Activated CD8-positive, alpha-beta T cell treated with anti-CD3 and anti-CD28 coated beads for 36 hours (primary cell): Measurements from ENCODE around the gene AP2M1. TPM values are rescaled to one million over a fixed set of nuclear protein-coding genes. Genes with fewer than 3 reads are reported as not detected.

Source experiments
- ATAC-seq: fragments of 200-7000 bp; cut with Tn5 transposase; one replicate; pipeline ENCODE4 v1.10.0; 2021; ENCODE audit warnings: mild to moderate bottlenecking, moderate library complexity
- CTCF ChIA-PET: fragments of 350-600 bp; sonication (Branson Sonifier 250); formaldehyde crosslinking; loops from one replicate; lab custom pipeline; 2021; ENCODE audit warnings: antibody characterized with exemption; lab: Charles Lee
- POLR2A ChIA-PET: fragments of 350-600 bp; sonication (Branson Sonifier 250); formaldehyde crosslinking; loops from one replicate; lab custom pipeline; 2021; ENCODE audit warnings: antibody characterized with exemption; lab: Charles Lee
- DNase-seq: peaks from one replicate; pipeline ENCODE4 v3.0.0-alpha.2; 2020
- H3K27ac Mint-ChIP-seq: one replicate; pipeline ENCODE4 v1.8.0; 2021; ENCODE audit warnings: mild to moderate bottlenecking, mixed read lengths
- H3K27me3 Mint-ChIP-seq: one replicate; pipeline ENCODE4 v1.8.0; 2021; ENCODE audit warnings: mixed read lengths
- H3K36me3 Mint-ChIP-seq: one replicate; pipeline ENCODE4 v1.8.0; 2021; ENCODE audit warnings: low read depth, mixed read lengths
- H3K4me1 Mint-ChIP-seq: one replicate; pipeline ENCODE4 v1.8.0; 2021; ENCODE audit warnings: low read depth, mixed read lengths
- H3K4me3 Mint-ChIP-seq: one replicate; pipeline ENCODE4 v1.8.0; 2021; ENCODE audit warnings: mild to moderate bottlenecking, moderate library complexity, mixed read lengths
- H3K9me3 Mint-ChIP-seq: one replicate; pipeline ENCODE4 v1.8.0; 2021; ENCODE audit warnings: mixed read lengths
- CTCF ChIP-seq: fragments of 200-600 bp; IDR thresholded peaks from one replicate; pipeline ENCODE4 v1.8.0; 2022; ENCODE audit warnings: antibody characterized with exemption, mild to moderate bottlenecking
- intact Hi-C: fragments of 100-400 bp; cut with micrococcal nuclease; formaldehyde crosslinking; loops from one replicate; pipeline ENCODE4 v1.10.0; 2022
- total RNA-seq, 2 experiments: library from RNA; stranded (reverse); gene quantifications; one replicate each; pipeline ENCODE4 v1.2.3, GENCODE V29; 2021

AP2M1 gene
- total RNA-seq, 2 experiments from 2014 or later, result 211 to 223 TPM

GRCh38 chr3:184133840-184134745 is 40.6 kb upstream of the AP2M1 start:
- intact Hi-C loops, result loop anchor here (2.0 to 10.0 kb wide), 2 partner anchors 115 to 239 kb away; partner anchors contain the start of genes ALG3 and EEF1AKMT4
- ATAC-seq, result peak; percentile 36
- Mint-ChIP-seq H3K4me1 (peaks cover 28% of the 10 kb centered on the region), H3K27me3 (no peaks in the 10 kb centered on the region), H3K9me3 (no peaks in the 10 kb centered on the region), H3K27ac (peak overlapping the region; percentile 91), H3K4me3 (peak overlapping the region; percentile 88), H3K36me3 (peaks cover 17% of the 10 kb centered on the region)
- DNase-seq, result peak; percentile 70
- no peak for TF ChIP-seq CTCF
- ChIA-PET CTCF (interaction anchor here (0.8 to 1.8 kb wide), 10 partner anchors 10 to 249 kb away, joined by 3 to 6 read pairs (median 4); partner anchors contain the start of genes ABCC5, AP2M1 and PARL), POLR2A (interaction anchor here (0.7 to 3.6 kb wide), 5 partner anchors 11 to 435 kb away, joined by 3 to 40 read pairs (median 3); no protein-coding TSS in a partner anchor)

GRCh38 chr3:184134746-184135148 is 39.9 kb upstream of the AP2M1 start:
- H3K9me3 Mint-ChIP-seq, result no peaks in the 10 kb centered on the region
- TF ChIP-seq CTCF, result no peak
- intact Hi-C loops, result loop anchor here (2.0 to 10.0 kb wide), 2 partner anchors 114 to 240 kb away; partner anchors contain the start of genes ALG3 and EEF1AKMT4
- DNase-seq, result no peak
- ChIA-PET CTCF (interaction anchor here (0.7 to 1.5 kb wide), 7 partner anchors 10 to 250 kb away, joined by 3 to 5 read pairs (median 4); partner anchors contain the start of genes ABCC5 and PARL), POLR2A (interaction anchor here (0.7 to 3.6 kb wide), 8 partner anchors 10 to 435 kb away, joined by 3 to 40 read pairs (median 4); partner anchors contain the start of gene ABCF3)
- no peaks in the 10 kb centered on the region for H3K27me3 Mint-ChIP-seq
- H3K27ac Mint-ChIP-seq, result peak overlapping the region; percentile 91
- ATAC-seq, result peak; percentile 35
- peaks cover 28% of the 10 kb centered on the region for H3K4me1 Mint-ChIP-seq
- H3K4me3 Mint-ChIP-seq, result peak overlapping the region; percentile 88
- peaks cover 17% of the 10 kb centered on the region for H3K36me3 Mint-ChIP-seq

GRCh38 chr3:184135149-184135910 is 39.3 kb upstream of the AP2M1 start, which contains the start of gene EIF2B5:
Gene EIF2B5 (plus strand): TSS chr3:184135358. CDS start chr3:184135386, 28 bp downstream.
- Mint-ChIP-seq H3K9me3 (no peaks in the 10 kb centered on the region), H3K4me1 (peaks cover 28% of the 10 kb centered on the region), H3K27me3 (no peaks in the 10 kb centered on the region), H3K4me3 (peak within 1 kb of the TSS; percentile 88), H3K27ac (peak within 1 kb of the TSS; percentile 91), H3K36me3 (peaks cover 21% of the 10 kb centered on the region)
- CTCF ChIA-PET, result interaction anchor here (0.7 to 1.5 kb wide), 10 partner anchors 9 to 250 kb away, joined by 3 to 5 read pairs (median 4); partner anchors contain the start of genes ABCC5, EEF1AKMT4 and PARL
- peak; percentile 92 for DNase-seq
- ATAC-seq, result peak; percentile 87
- intact Hi-C loops, result loop anchor here (2.0 to 10.0 kb wide), 2 partner anchors 113 to 241 kb away; partner anchors contain the start of genes ALG3 and EEF1AKMT4
- no peak for TF ChIP-seq CTCF
- POLR2A ChIA-PET, result interaction anchor here (0.7 to 3.6 kb wide), 9 partner anchors 10 to 436 kb away, joined by 3 to 40 read pairs (median 3); partner anchors contain the start of genes ABCC5 and ABCF3

GRCh38 chr3:184135911-184136260 is 38.8 kb upstream of the AP2M1 start:
- Mint-ChIP-seq H3K27ac (peak overlapping the region; percentile 91), H3K4me3 (peak overlapping the region; percentile 88), H3K9me3 (no peaks in the 10 kb centered on the region), H3K36me3 (peaks cover 21% of the 10 kb centered on the region), H3K4me1 (peaks cover 28% of the 10 kb centered on the region), H3K27me3 (no peaks in the 10 kb centered on the region)
- ATAC-seq (no peak), DNase-seq (no peak)
- no peak for TF ChIP-seq CTCF
- intact Hi-C loops, result loop anchor here (2.0 to 10.0 kb wide), 2 partner anchors 113 to 241 kb away; partner anchors contain the start of genes ALG3 and EEF1AKMT4
- POLR2A ChIA-PET, result interaction anchor here (0.8 to 3.6 kb wide), 6 partner anchors 9 to 118 kb away, joined by 3 to 40 read pairs (median 7); partner anchors contain the start of genes ABCC5 and ABCF3
- CTCF ChIA-PET, result interaction anchor here (0.7 to 1.1 kb wide), 4 partner anchors 9 to 114 kb away, joined by 3 to 4 read pairs (median 4); partner anchors contain the start of gene EEF1AKMT4
